ENCODE data around the gene BPGM.

Gene BPGM

DNA sequence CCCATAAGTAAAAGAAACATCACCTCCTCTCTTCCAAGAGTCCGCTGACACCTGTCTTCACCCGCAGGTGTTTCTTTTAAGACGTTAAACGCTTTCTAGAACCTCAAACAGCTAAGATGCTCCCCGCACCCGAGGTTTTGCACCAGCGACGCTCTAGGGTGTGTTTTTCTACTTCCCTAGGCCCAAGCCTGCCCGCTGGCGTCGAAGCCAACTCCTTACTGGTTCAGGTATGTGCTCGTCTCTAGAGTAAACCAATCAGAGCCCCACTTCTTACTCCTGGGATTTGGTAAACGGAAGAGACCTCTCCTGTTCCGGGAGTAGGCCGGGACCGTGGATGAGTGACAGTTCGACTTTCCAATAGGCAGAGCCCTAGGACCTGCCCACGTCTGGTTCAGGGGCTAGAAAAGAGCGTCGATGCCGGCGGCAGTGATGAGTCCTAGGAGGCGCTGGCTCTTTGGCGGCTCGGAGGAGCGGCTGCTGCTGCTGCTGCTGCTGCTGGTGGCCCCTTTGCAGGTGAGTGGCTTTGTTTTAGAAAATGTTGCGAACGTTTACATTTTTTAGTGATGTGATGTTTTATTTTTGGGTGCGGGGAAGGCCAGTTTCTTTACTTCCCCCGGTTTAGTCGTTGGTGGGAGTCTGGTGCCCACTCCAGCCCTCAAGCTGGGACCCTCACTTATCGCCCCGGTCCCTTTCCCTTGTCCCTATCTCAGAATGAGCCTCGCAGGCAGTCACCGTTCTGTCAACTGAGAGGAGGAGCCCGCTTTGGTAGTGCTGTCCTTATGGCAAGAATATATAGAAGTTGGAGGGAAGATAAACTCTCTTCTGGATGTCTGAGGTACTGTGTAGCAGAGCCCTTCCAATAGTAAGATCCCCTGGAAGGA lies at the start of gene BPGM:
Gene BPGM, plus strand, starts transcription at position 429 of the 881 bp plus-strand sequence. CDS start 14,655 bp downstream, outside the sequence.
- peaks cover 8% of the 10 kb centered on the region for H3K27me3 Mint-ChIP-seq (ENCODE audit: low read depth, poor library complexity)
- no peak within 1 kb of the TSS for H3K4me3 Mint-ChIP-seq
- peak; percentile 96 for DNase-seq
- H3K9me3 Mint-ChIP-seq: peaks cover 9% of the 10 kb centered on the region
- TF ChIP-seq, protein P1, sequence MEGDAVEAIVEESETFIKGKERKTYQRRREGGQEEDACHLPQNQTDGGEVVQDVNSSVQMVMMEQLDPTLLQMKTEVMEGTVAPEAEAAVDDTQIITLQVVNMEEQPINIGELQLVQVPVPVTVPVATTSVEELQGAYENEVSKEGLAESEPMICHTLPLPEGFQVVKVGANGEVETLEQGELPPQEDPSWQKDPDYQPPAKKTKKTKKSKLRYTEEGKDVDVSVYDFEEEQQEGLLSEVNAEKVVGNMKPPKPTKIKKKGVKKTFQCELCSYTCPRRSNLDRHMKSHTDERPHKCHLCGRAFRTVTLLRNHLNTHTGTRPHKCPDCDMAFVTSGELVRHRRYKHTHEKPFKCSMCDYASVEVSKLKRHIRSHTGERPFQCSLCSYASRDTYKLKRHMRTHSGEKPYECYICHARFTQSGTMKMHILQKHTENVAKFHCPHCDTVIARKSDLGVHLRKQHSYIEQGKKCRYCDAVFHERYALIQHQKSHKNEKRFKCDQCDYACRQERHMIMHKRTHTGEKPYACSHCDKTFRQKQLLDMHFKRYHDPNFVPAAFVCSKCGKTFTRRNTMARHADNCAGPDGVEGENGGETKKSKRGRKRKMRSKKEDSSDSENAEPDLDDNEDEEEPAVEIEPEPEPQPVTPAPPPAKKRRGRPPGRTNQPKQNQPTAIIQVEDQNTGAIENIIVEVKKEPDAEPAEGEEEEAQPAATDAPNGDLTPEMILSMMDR (IDR thresholded peaks at IDR 0.05): no peak
- peaks cover 9% of the 10 kb centered on the region for H3K4me1 Mint-ChIP-seq
- H3K36me3 Mint-ChIP-seq (ENCODE audit: low read depth): peaks cover 8% of the 10 kb centered on the region
- no peak within 1 kb of the TSS for H3K27ac Mint-ChIP-seq

DNA sequence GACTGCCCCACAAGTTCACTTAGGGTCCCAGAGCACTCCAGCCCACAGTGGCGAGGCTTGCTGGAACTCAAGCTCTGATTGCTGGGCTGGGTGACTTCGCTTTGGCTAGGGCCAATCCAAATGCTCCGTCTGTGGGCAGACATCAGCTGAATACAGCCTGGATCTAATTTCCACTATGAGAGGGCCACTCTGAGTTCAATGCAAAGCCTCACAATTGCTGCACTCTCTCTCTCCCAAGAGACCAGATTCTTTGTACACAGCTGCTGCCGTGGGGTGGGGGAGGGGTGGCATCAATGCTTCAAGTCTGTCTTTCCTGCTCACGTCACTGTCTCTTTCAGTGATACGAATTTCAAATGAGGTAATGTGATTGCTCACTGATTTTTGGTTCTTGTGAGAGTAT lies 47.3 kb upstream of the BPGM start:
- Mint-ChIP-seq H3K4me1 (peaks cover 10% of the 10 kb centered on the region), H3K27ac (no peak overlapping the region), H3K9me3 (peaks cover 27% of the 10 kb centered on the region), H3K4me3 (no peak overlapping the region), H3K27me3 (ENCODE audit: low read depth, poor library complexity) (peaks cover 3% of the 10 kb centered on the region), H3K36me3 (ENCODE audit: low read depth) (peaks cover 9% of the 10 kb centered on the region)
- TF ChIP-seq, protein P1 (IDR thresholded peaks at IDR 0.05): no peak
- DNase-seq: no peak

DNA sequence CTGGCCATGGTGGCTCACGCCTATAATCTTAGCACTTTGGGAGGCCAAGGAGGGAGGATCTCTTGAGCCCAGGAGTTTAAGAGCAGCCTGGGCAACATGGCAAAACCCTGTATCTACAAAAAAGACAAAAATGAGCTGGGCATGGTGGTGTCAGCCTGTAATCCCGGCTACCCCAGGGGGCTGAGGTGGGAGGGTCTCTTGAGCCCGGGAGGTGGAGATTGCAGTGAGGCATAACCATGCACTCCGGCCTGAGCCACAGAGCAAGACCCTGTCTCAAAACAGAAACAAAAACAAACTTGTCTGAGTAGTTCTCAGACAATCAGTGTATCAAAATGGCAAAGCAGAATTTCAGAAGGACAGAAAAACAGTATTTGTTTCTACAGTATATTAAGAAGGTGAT lies 45.2 kb upstream of the BPGM start:
- Mint-ChIP-seq H3K9me3 (peaks cover 23% of the 10 kb centered on the region), H3K27me3 (ENCODE audit: low read depth, poor library complexity) (peaks cover 12% of the 10 kb centered on the region), H3K36me3 (ENCODE audit: low read depth) (peaks cover 9% of the 10 kb centered on the region), H3K4me3 (no peak overlapping the region), H3K4me1 (peaks cover 13% of the 10 kb centered on the region), H3K27ac (no peak overlapping the region)
- DNase-seq: peak; percentile 8
- TF ChIP-seq, protein P1 (IDR thresholded peaks at IDR 0.05): no peak

DNA sequence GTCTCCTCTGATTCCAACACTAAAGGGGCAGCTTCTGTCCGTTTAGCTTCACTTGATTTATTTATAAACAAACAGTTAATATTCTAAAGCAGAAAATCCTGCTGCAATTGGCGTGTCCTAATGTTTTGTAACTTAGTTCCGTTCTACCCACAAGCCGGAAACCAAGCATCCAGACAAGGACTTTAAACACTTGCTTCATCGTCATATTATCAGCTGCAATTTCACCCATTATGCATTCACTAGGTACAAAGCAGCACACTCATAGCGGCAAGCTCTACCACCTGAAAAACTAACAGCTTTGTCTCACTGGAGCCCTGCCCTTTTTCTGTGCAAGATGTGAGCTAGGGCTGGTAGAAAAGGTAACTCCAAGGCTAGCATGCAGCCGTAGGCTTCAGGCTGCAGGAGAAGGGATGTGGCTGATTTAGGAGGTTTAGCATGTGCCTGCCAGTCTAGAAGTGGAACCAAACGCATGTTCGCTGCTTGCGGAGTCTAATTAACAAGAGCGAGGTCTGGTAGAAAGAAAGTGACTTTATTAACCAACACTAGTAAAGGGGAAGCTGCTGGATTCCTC lies 43.7 kb upstream of the BPGM start:
- Mint-ChIP-seq H3K4me1 (peaks cover 15% of the 10 kb centered on the region), H3K27me3 (ENCODE audit: low read depth, poor library complexity) (peaks cover 22% of the 10 kb centered on the region), H3K4me3 (no peak overlapping the region), H3K36me3 (ENCODE audit: low read depth) (peaks cover 9% of the 10 kb centered on the region), H3K27ac (no peak overlapping the region), H3K9me3 (peaks cover 16% of the 10 kb centered on the region)
- no peak for DNase-seq
- TF ChIP-seq, protein P1 (IDR thresholded peaks at IDR 0.05): no peak

DNA sequence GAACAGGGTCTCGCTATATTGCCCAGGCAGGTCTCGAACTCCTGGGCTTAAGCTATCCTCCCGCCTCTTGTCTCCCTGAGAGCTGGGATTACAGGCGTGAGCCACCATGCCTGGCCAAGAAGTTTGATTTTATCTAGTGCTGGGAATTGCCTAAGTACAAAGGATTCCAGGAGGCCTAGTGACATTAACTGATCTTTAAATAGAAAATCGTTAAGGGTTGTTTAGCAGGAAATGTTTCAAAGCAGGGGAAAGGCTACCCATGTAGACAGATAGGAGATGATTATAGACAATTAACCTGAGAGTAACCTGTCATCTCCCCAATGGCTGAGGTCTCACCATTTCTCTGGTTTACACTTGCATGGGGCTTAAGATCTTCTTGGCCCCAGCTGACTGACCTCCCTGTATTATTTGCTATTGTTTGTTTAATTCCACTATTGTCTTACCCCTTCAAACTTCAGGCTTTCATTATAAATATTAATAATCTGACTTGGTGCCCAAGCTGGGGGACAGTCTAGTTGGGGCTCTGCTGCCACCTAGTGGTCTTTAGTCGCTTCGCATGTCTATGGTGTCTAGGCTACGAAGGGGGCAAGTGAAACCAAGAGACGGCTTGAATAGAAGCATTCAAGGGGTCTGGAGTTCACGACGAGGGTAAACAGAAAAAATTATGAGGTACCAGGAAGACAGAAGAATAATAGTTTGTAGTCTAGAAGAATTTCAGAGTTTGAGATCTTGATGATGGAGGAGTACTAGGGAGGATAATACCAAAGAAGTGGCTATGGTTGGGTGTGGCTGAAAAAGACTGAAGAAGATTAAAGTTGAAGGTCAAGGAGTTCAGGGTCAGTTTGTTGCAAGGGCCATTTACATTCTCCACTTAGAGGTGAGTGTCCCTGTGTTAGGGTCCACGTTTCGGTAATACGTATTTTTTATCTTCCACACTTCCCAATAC lies 40.4 kb upstream of the BPGM start:
- Mint-ChIP-seq H3K9me3 (no peaks in the 10 kb centered on the region), H3K27me3 (ENCODE audit: low read depth, poor library complexity) (peaks cover 21% of the 10 kb centered on the region), H3K36me3 (ENCODE audit: low read depth) (no peaks in the 10 kb centered on the region), H3K27ac (no peak overlapping the region), H3K4me1 (peaks cover 15% of the 10 kb centered on the region), H3K4me3 (no peak overlapping the region)
- TF ChIP-seq, protein P1 (IDR thresholded peaks at IDR 0.05): peak; percentile 94
- DNase-seq: peak; percentile 66
